Measurements from ENCODE around the gene GMDS. TPM values are rescaled to one million over a fixed set of nuclear protein-coding genes. Genes with fewer than 3 reads are reported as not detected.

The GMDS gene
- total and polyA plus RNA-seq, 2 donors (not counting 1 experiment from before 2014, with no cell fraction given) = 11.5 to 16.4 TPM

DNA sequence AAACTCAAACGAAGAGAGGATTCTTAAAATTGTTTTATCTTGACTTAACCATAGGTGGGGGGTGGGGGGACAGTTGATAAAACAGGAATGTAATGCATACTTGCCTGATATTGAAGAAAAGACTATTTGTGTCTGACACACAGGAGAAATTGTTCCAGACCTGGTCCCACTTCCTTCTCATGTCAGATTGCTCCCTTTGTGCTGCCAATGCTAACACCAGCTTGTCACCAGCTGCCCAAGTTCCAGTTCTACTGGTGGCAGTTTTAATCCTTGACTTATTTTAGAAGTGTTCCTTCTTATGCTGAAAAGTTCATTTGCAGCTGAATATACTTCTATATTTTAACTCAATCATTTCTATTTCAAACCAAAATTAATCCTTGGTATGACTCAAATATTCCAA, 127.3 kb downstream of the GMDS start:
- H3K79me2 ChIP-seq (ENCODE audit: control insufficient read depth, insufficient read depth, low read length) = no peaks in the 10 kb centered on the region
- ChIA-PET POLR2A (no interaction called here), CTCF (interaction anchor here (0.9 kb wide), 1 partner anchor 11 kb away, joined by 3 read pairs; no protein-coding TSS in a partner anchor)
- no peak overlapping the region for H3K27ac Mint-ChIP-seq
- no peaks in the 10 kb centered on the region for H3K9me3 Mint-ChIP-seq (ENCODE audit: insufficient read depth)
- intact Hi-C loops (cut with micrococcal nuclease) = no loop called here
- H3K27ac ChIP-seq (ENCODE audit: low read length in 2 of 2) = no peak overlapping the region
- H3K9ac ChIP-seq (ENCODE audit: low read length) = no peak overlapping the region
- H3K4me3 ChIP-seq (ENCODE audit: control extremely low read depth in 1 of 5, extremely low read depth in 1 of 5, insufficient read depth in 1 of 5, low read depth in 2 of 5, low read length in 4 of 5) = no peak overlapping the region
- no peak overlapping the region for H2AFZ ChIP-seq (ENCODE audit: insufficient read depth, low read depth, low read length, poor library complexity, severe bottlenecking)
- no peaks in the 10 kb centered on the region for H3K4me1 ChIP-seq (ENCODE audit: control insufficient read depth in 2 of 2, insufficient read depth in 2 of 2, low read length in 2 of 2)
- ATAC-seq (ENCODE audit: low read depth) = no peak
- no peak for TF ChIP-seq EZH2 (IDR thresholded peaks at IDR 0.05; ENCODE audit: borderline replicate concordance, insufficient read depth, low read depth, low read length, poor library complexity, severe bottlenecking)
- TF ChIP-seq, protein P1, sequence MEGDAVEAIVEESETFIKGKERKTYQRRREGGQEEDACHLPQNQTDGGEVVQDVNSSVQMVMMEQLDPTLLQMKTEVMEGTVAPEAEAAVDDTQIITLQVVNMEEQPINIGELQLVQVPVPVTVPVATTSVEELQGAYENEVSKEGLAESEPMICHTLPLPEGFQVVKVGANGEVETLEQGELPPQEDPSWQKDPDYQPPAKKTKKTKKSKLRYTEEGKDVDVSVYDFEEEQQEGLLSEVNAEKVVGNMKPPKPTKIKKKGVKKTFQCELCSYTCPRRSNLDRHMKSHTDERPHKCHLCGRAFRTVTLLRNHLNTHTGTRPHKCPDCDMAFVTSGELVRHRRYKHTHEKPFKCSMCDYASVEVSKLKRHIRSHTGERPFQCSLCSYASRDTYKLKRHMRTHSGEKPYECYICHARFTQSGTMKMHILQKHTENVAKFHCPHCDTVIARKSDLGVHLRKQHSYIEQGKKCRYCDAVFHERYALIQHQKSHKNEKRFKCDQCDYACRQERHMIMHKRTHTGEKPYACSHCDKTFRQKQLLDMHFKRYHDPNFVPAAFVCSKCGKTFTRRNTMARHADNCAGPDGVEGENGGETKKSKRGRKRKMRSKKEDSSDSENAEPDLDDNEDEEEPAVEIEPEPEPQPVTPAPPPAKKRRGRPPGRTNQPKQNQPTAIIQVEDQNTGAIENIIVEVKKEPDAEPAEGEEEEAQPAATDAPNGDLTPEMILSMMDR (IDR thresholded peaks at IDR 0.05) = no peak
- DNase-seq = no peak
- H3K4me3 Mint-ChIP-seq = no peak overlapping the region
- peaks cover 0 to 2% of the 10 kb centered on the region in 2 experiments for H3K36me3 ChIP-seq (replicated peaks in 1 of 2; ENCODE audit: control extremely low read depth in 1 of 2, control insufficient read depth in 1 of 2, extremely low read depth in 1 of 2, insufficient read depth in 2 of 2, low read length in 1 of 2)
- no peaks in the 10 kb centered on the region for H3K27me3 Mint-ChIP-seq
- no peaks in the 10 kb centered on the region for H3K27me3 ChIP-seq (replicated peaks in 1 of 4; ENCODE audit: control extremely low read depth in 1 of 4, control insufficient read depth in 3 of 4, insufficient read depth in 4 of 4, low read length in 3 of 4)
- no CpG with 5 or more reads among the region's 1 CpG for WGBS (ENCODE audit: insufficient coverage)
- H3K4me2 ChIP-seq (replicated peaks; ENCODE audit: low read depth, low read length, poor library complexity, severe bottlenecking) = no peak overlapping the region
- H3K4me1 Mint-ChIP-seq = no peaks in the 10 kb centered on the region
- no peaks in the 10 kb centered on the region for H3K9me3 ChIP-seq (ENCODE audit: control extremely low read depth in 1 of 3, control insufficient read depth in 2 of 3, insufficient read depth in 1 of 3, low read length in 2 of 3)
- no peaks in the 10 kb centered on the region for H4K20me1 ChIP-seq (ENCODE audit: control insufficient read depth, insufficient read depth, low read length, poor library complexity, severe bottlenecking)

DNA sequence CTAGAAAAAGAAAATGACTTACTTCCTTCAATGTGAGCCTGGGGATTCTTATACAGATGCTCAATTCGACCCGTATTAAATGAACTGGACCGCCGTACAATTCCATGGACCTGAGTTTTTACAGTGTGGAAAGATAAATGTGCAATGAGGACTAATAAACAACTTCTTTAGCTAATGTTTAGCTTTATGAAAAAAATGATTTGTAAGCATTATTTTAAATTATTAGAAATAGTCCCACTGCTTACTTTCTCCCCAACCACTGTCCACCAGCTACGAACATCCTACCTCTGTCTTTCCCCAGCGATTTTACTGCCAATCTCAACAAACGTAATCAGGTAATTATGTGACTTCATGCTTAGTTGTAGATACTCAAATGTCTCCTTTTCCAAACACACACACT, 128.0 kb downstream of the GMDS start:
- Histone ChIP-seq H3K27me3 (replicated peaks in 1 of 4; ENCODE audit: control extremely low read depth in 1 of 4, control insufficient read depth in 3 of 4, insufficient read depth in 4 of 4, low read length in 3 of 4) (no peaks in the 10 kb centered on the region), H3K4me3 (ENCODE audit: control extremely low read depth in 1 of 5, extremely low read depth in 1 of 5, insufficient read depth in 1 of 5, low read depth in 2 of 5, low read length in 4 of 5) (no peak overlapping the region), H3K79me2 (ENCODE audit: control insufficient read depth, insufficient read depth, low read length) (no peaks in the 10 kb centered on the region), H4K20me1 (ENCODE audit: control insufficient read depth, insufficient read depth, low read length, poor library complexity, severe bottlenecking) (no peaks in the 10 kb centered on the region), H3K9me3 (ENCODE audit: control extremely low read depth in 1 of 3, control insufficient read depth in 2 of 3, insufficient read depth in 1 of 3, low read length in 2 of 3) (no peaks in the 10 kb centered on the region), H3K4me2 (replicated peaks; ENCODE audit: low read depth, low read length, poor library complexity, severe bottlenecking) (no peak overlapping the region), H3K36me3 (replicated peaks in 1 of 2; ENCODE audit: control extremely low read depth in 1 of 2, control insufficient read depth in 1 of 2, extremely low read depth in 1 of 2, insufficient read depth in 2 of 2, low read length in 1 of 2) (peaks cover 0 to 2% of the 10 kb centered on the region in 2 experiments), H3K27ac (ENCODE audit: low read length in 2 of 2) (no peak overlapping the region), H2AFZ (ENCODE audit: insufficient read depth, low read depth, low read length, poor library complexity, severe bottlenecking) (no peak overlapping the region), H3K9ac (ENCODE audit: low read length) (no peak overlapping the region), H3K4me1 (ENCODE audit: control insufficient read depth in 2 of 2, insufficient read depth in 2 of 2, low read length in 2 of 2) (no peaks in the 10 kb centered on the region)
- Mint-ChIP-seq H3K4me1 (no peaks in the 10 kb centered on the region), H3K9me3 (ENCODE audit: insufficient read depth) (no peaks in the 10 kb centered on the region), H3K4me3 (no peak overlapping the region), H3K27me3 (no peaks in the 10 kb centered on the region), H3K27ac (no peak overlapping the region)
- intact Hi-C loops (cut with micrococcal nuclease) = no loop called here
- no peak for ATAC-seq (ENCODE audit: low read depth)
- TF ChIP-seq, protein P1 (IDR thresholded peaks at IDR 0.05) = no peak
- TF ChIP-seq EZH2 (IDR thresholded peaks at IDR 0.05; ENCODE audit: borderline replicate concordance, insufficient read depth, low read depth, low read length, poor library complexity, severe bottlenecking) = no peak
- no CpG with 5 or more reads among the region's 7 CpGs for WGBS (ENCODE audit: insufficient coverage)
- CTCF ChIA-PET = no interaction called here
- POLR2A ChIA-PET = no interaction called here
- no peak for DNase-seq
